OCI-LY7 (cell line): ENCODE measurements around the gene PCDHB8.

ENCODE experiments used
- EZH2phosphoT487 ChIP-seq: fragments of 200-600 bp; sonication (generic); IDR thresholded peaks from 2 replicates; pipeline ENCODE4 v1.6.1; 2018; ENCODE audit warnings: low read depth, borderline replicate concordance, mild to moderate bottlenecking, mixed run types, antibody characterized with exemption, low read length, moderate library complexity, mixed read lengths
- TF ChIP-seq, protein P1 (sequence below): fragments of 200-600 bp; sonication (generic); conservative IDR thresholded peaks from 2 replicates; pipeline ENCODE4 v1.5.1; 2014; ENCODE audit warnings: mild to moderate bottlenecking, antibody characterized with exemption, low read length, moderate library complexity, mixed read lengths

DNA sequence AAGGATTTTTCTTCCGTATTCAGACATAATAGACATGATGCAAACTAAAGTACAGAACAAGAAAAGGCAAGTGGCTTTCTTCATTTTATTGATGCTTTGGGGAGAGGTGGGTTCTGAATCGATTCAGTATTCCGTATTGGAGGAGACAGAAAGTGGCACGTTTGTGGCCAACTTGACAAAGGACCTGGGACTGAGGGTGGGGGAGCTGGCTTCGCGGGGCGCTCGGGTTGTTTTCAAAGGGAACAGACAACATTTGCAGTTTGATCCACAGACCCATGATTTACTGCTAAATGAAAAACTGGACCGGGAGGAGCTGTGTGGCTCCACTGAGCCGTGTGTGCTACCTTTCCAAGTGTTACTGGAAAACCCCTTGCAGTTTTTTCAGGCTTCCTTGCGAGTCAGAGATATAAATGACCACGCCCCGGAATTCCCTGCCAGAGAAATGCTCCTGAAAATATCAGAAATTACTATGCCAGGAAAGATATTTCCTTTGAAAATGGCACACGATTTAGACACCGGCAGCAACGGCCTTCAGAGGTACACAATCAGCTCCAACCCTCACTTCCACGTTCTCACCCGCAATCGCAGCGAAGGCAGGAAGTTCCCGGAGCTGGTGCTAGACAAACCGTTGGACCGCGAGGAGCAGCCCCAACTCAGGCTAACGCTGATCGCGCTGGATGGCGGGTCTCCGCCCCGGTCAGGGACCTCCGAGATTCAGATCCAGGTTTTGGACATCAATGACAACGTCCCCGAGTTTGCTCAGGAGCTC lies 27.2 kb upstream of the PCDHB8 start:
- TF ChIP-seq, protein P1, sequence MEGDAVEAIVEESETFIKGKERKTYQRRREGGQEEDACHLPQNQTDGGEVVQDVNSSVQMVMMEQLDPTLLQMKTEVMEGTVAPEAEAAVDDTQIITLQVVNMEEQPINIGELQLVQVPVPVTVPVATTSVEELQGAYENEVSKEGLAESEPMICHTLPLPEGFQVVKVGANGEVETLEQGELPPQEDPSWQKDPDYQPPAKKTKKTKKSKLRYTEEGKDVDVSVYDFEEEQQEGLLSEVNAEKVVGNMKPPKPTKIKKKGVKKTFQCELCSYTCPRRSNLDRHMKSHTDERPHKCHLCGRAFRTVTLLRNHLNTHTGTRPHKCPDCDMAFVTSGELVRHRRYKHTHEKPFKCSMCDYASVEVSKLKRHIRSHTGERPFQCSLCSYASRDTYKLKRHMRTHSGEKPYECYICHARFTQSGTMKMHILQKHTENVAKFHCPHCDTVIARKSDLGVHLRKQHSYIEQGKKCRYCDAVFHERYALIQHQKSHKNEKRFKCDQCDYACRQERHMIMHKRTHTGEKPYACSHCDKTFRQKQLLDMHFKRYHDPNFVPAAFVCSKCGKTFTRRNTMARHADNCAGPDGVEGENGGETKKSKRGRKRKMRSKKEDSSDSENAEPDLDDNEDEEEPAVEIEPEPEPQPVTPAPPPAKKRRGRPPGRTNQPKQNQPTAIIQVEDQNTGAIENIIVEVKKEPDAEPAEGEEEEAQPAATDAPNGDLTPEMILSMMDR = no peak
- no peak for TF ChIP-seq EZH2phosphoT487
